Occipital lobe (tissue), 3 donors: ENCODE data around the gene RUFY3. TPM values are rescaled to one million over a fixed set of nuclear protein-coding genes. Genes with fewer than 3 reads are reported as not detected.
"Not testable (repeated sequence)": the region's sequence is repeated elsewhere in the genome, so short reads cannot be mapped to it uniquely, and the experiment has no call there.

Experiments
- DNase-seq: peaks from one replicate; lab custom pipeline; 2025; lab: John Stamatoyannopoulos, UW
- small RNA-seq: library from RNA; depleted of rRNA; stranded (forward); fragments of <200 nt; gene quantifications from one replicate; pipeline ENCODE3, GENCODE V24; 2014
- total RNA-seq: library from RNA; depleted of rRNA; stranded (reverse); fragments of >200 nt; gene quantifications from one replicate; pipeline ENCODE4 v1.2.3, GENCODE V29; 2014

RUFY3 gene
- total RNA-seq, 1 donor from 2014 or later, result 582 TPM

DNA sequence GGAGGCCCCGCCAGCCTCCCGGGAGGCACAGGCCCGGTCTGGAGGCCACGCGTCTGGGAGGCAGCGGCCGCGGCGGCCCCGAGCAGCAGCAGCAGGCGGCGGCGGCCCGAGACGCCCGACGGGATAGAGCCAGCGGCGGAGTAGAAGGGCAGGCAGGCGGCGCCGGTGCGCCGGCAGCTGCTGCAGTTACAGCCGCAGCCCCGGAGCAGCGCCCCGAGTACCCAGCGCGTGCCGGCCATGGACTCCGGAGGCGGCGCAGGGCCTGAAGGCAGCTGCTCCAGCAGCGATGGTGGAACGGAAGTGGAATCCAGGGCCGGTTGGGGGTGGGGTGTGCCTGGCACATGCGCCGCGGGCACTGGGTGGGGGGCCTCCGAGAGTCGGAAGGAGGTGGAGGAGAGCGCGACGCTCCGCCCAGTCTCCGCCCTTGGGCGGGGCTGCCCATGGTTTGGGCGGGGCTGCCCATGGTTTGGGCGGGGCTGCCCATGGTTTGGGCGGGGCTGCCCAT lies 117.9 kb downstream of the RUFY3 start, which contains the start of gene GRSF1:
TSS of gene GRSF1 (minus strand) at position 302 of the 505 bp plus-strand sequence. CDS start at position 239, 63 bp downstream.
- DNase-seq, result peak; percentile 88

DNA sequence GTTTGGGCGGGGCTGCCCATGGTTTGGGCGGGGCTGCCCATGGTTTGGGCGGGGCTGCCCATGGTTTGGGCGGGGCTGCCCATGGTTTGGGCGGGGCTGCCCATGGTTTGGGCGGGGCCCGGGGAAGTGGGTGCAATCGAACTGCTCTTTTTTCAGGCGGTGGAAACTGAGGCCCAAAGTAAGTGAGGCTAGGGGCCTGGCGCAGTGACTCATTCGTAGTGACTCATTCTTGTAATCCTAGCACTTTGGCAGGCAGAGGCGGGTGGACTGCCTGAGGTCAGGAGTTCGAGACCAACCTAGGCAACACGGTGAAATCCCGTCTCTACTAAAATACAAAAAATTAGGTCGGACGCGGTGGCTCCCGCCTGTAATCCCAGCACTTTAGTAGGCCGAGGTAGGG lies 118.4 kb downstream of the RUFY3 start:
- not testable (repeated sequence) for DNase-seq

DNA sequence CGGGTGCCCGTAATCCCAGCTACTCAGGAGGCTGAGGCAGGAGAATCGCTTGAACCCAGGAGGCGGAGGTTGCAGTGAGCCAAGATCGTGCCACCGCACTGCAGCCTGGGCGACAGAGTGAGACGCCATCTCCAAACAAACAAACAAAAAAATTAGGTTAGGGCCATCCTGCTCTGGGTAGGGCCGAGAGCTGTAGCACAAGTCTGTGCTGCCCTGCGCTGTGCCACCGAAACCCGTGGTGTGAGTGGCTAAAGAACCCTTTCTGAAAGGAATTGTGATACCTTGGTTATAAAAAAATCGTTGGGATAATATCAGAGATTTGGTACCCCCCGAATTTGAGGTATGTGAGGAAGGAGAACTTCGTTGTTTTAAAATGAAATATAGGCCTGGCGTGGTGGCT lies 118.9 kb downstream of the RUFY3 start:
- not testable (repeated sequence) for DNase-seq

DNA sequence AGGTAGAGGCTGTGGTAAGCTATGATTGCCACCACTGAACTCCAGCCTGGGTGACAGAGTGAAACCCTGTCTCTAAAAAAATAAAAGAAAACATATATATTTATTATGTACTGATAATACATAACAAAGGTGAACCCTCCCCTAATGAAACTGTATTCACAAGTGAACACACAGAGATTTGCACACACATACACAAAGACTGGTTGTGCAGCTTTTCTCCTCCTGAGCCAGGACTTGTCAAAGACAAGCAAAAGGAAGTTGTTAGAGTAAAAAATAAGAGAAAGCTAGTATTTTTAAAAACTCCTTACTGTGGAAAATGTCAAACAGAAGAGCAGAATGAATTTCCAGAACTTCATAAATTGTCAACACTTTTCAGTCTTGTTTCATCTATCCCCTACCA lies 119.4 kb downstream of the RUFY3 start:
- no peak for DNase-seq

DNA sequence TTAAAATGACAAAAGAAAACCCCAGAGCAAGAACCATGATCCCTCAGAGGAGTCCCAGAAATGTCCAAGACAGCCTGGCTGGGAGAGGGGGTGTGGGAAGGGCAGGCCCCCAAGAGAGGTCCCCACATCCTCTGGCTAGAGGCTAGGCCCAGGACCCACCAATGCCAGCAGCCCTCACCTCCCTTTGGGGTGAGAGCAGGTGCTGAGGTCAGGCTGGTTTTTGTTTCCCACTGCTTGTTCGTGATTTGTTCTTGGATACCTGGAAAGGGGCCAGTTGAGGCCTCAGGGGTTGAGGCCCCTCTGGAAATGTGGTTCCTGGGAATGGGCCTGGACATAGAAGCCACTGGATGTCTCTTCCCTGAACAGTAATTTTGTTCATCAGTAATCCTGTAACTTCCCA lies 120.2 kb downstream of the RUFY3 start:
- no peak for DNase-seq

DNA sequence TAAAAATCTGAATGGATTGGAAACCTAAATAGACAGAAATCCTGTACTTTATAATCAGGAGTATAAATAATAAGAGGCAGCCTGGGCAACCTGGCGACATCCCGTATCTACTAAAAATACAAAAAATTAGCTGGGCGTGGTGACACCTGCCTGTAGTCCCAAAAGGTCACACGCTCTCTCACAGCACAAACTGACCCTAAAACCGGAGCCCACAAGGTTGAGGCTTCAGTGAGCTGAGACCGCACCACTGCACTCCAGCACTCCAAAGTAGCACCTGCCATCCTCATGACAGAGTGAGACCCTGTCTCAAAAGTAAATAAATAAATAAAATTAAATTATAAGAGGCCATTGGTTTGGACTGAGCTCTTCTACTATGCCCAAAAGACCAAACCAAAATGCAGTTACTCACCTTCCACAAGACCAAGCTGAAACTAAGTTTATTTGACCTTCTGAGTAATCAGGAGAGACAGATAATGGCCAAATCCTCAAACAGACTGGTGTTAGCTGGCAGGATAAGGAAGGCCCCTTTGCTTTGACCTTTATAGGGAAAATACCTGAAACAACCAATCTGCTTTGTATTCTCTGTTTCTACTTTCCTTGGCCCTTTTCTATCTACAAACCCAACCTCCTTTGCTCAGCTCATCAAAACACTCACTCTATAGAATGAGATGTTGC lies 121.1 kb downstream of the RUFY3 start:
- DNase-seq, result no peak

DNA sequence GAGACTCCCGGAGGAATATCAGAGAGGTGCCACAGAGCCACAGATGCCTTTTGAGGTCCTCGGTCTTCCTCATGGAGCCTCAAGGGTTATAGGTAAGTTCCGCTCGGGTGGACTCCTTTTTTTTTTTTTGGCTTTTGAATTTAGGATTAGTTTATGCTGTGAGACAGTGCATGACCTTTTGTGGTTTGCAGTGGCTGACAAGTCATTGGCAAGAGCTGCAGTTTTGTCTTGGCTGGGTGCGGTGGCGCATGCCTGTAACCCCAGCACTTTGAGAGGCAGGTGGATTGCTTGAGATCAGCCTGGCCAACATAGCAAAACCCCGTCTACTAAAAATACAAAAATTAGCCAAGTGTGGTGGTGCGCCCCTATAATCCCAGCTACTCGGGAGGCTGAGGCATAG lies 122.4 kb downstream of the RUFY3 start:
- no peak for DNase-seq

DNA sequence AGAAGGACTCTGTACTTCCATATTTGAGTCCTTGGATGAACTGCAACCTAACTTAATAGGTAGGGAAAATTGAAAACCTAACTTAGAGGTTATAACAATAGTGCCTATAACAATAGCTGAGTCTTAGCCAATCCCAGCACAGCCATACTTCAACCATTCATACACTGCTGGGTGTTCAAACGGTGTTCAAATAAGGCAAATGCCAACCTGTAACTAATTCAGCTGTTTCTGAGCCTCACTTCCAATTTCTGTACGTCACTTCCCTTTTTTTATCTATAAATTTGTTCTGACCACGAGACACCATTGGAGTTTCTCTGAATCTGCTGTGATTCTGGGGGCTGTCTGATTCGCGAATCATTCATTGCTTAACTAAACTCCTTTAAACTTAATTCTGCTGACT lies 127.5 kb downstream of the RUFY3 start:
- DNase-seq, result no peak

DNA sequence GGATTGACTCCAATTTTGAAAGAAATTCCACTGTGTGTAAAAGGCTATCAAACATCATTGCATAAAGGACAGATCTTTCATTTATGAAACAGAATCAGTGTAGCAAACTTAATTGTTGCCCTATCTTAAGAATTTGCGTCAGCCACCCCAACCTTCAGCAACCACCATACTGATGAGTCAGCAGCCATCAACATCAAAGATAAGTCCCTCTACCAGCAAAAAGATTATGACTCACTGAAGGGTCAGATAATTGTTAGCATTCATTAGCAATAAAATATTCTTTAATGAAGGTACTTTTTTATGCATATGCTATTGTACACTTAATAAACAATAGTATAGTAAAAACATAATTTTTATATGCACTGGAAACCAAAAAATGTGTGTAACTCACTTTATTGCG lies 133.7 kb downstream of the RUFY3 start:
- no peak for DNase-seq

Small RNA genes lying within 50 kb of the gene (small RNA-seq; reads per million reads assigned to genes)
- gene RF00026 (not detected), gene RNU6-520P (not detected), gene RNU6-784P (not detected), gene RNU6-891P (not detected)

Other genes with a start within 250 kb of the RUFY3 start
- not detected for gene MUC7, start 249.8 kb upstream of the RUFY3 start, total RNA-seq
- not detected for gene AMTN, start 203.4 kb upstream of the RUFY3 start, total RNA-seq
- not detected for gene AMBN, start 129.7 kb upstream of the RUFY3 start, total RNA-seq
- not detected for gene ENAM, start 93.2 kb upstream of the RUFY3 start, total RNA-seq
- gene JCHAIN, start 55.5 kb upstream of the RUFY3 start, total RNA-seq, result not detected
- gene UTP3, start 33.4 kb upstream of the RUFY3 start, total RNA-seq, result 15.0 TPM
- gene GRSF1, start 117.9 kb downstream of the RUFY3 start, total RNA-seq, result 73.5 TPM
- gene MOB1B, start 180.4 kb downstream of the RUFY3 start, total RNA-seq, result 39.6 TPM